GM19455 (cell line): ENCODE data around the gene TNN.
A peak's percentile ranks its signal among the peaks of the same experiment; 100 is the strongest.
"Not testable (repeated sequence)": the region's sequence is repeated elsewhere in the genome, so short reads cannot be mapped to it uniquely, and the experiment has no call there.

Source experiments
- ATAC-seq: cut with Tn5 transposase; IDR thresholded peaks from one replicate; pipeline ENCODE4 v1.9.1; 2021; ENCODE audit not compliant: unreplicated experiment

The TNN gene

GRCh38 chr1:175102166-175102565 lies 34.5 kb downstream of the TNN start:
- ATAC-seq = not testable (repeated sequence)

- ATAC-seq = not testable (repeated sequence)
Measured at GRCh38 chr1:175106536-175106935, 38.9 kb downstream of the TNN start.

- not testable (repeated sequence) for ATAC-seq
Measured at GRCh38 chr1:175108331-175108820, 40.7 kb downstream of the TNN start.

GRCh38 chr1:175114996-175115395 lies 47.4 kb downstream of the TNN start:
- no peak for ATAC-seq

GRCh38 chr1:175116210-175116798 lies 48.7 kb downstream of the TNN start:
- no peak for ATAC-seq

- ATAC-seq = no peak
Measured at GRCh38 chr1:175116903-175117302, 49.3 kb downstream of the TNN start.

- no peak for ATAC-seq
Measured at GRCh38 chr1:175118375-175119367, 51.0 kb downstream of the TNN start.

- ATAC-seq = no peak
Measured at GRCh38 chr1:175120511-175120910, 52.9 kb downstream of the TNN start.

- no peak for ATAC-seq
Measured at GRCh38 chr1:175124861-175125260, 57.2 kb downstream of the TNN start.

- no peak for ATAC-seq
Measured at GRCh38 chr1:175126347-175126746, 58.7 kb downstream of the TNN start.

GRCh38 chr1:175127565-175127964 lies 59.9 kb downstream of the TNN start:
- no peak for ATAC-seq

GRCh38 chr1:175128523-175128922 lies 60.9 kb downstream of the TNN start:
- no peak for ATAC-seq

GRCh38 chr1:175129182-175129581 lies 61.5 kb downstream of the TNN start:
- ATAC-seq = no peak

GRCh38 chr1:175129644-175129996 lies 62.0 kb downstream of the TNN start:
- no peak for ATAC-seq

- ATAC-seq = peak; percentile 14
Measured at GRCh38 chr1:175129997-175130648, 62.5 kb downstream of the TNN start.

- ATAC-seq = peak; percentile 57
Measured at GRCh38 chr1:175130649-175131045, 63.0 kb downstream of the TNN start.

GRCh38 chr1:175131095-175131494 lies 63.5 kb downstream of the TNN start:
- no peak for ATAC-seq

- ATAC-seq = no peak
Measured at GRCh38 chr1:175132436-175132835, 64.8 kb downstream of the TNN start.

- ATAC-seq = no peak
Measured at GRCh38 chr1:175133673-175134435, 66.2 kb downstream of the TNN start.

- no peak for ATAC-seq
Measured at GRCh38 chr1:175134500-175134899, 66.9 kb downstream of the TNN start.

- no peak for ATAC-seq
Measured at GRCh38 chr1:175136246-175136645, 68.6 kb downstream of the TNN start.
